A549 (cell line): ENCODE results near the gene ZC3H4. TPM values are rescaled to one million over a fixed set of nuclear protein-coding genes. Genes with fewer than 3 reads are reported as not detected.
"Not testable (repeated sequence)": the region's sequence is repeated elsewhere in the genome, so short reads cannot be mapped to it uniquely, and the experiment has no call there.

Experiments used
- ATAC-seq, 2 experiments: fragments of 200-7000 bp in 1 of 2; fragments of >200 bp in 1 of 2; cut with Nextera tagmentation in 1 of 2; cut with Tn5 transposase in 1 of 2; 3 replicates each; pipeline versions ENCODE4 v1.8.0 to v1.9.1; 2018 to 2020; ENCODE audit warnings: mild to moderate bottlenecking in 1 of 2, moderate library complexity in 1 of 2
- CTCF ChIA-PET: fragments of 300-600 bp; sonication (Branson Sonifier 250); formaldehyde crosslinking; extraction: SDS; loops from one replicate; lab custom pipeline; 2021; ENCODE audit warnings: antibody characterized with exemption, inconsistent platforms; lab: Yijun Ruan, JAX
- POLR2A ChIA-PET: fragments of 350-600 bp; formaldehyde crosslinking; extraction: SDS; loops from one replicate; lab custom pipeline; 2021; ENCODE audit warnings: antibody characterized with exemption, inconsistent platforms; lab: Yijun Ruan, JAX
- DNase-seq, 2 experiments: peaks; one replicate each; pipeline versions ENCODE4 v3.0.0 to v3.0.0-alpha.2; 2011 to 2016; ENCODE audit warnings: low read depth in 1 of 2, low spot score in 1 of 2
- FAIRE-seq: peaks from 2 replicates; lab custom pipeline; 2011; peaks lifted over from hg19 to GRCh38; lab: Jason Lieb, UNC
- H3K27ac ChIP-seq, 2 experiments: fragments of >200 bp; sonication (Bioruptor Twin); formaldehyde crosslinking; 3 replicates each; pipeline ENCODE4 v1.5.1; 2016 to 2017
- H3K4me1 ChIP-seq: fragments of >200 bp; sonication (Bioruptor Twin); formaldehyde crosslinking; 3 replicates; pipeline ENCODE4 v1.6.1; 2016
- H3K4me2 ChIP-seq: fragments of >200 bp; sonication (Bioruptor Twin); formaldehyde crosslinking; 3 replicates; pipeline ENCODE4 v1.6.1; 2016
- H3K4me3 ChIP-seq: fragments of >200 bp; sonication (Bioruptor Twin); formaldehyde crosslinking; 3 replicates; pipeline ENCODE4 v1.5.1; 2016
- H3K9me3 ChIP-seq: fragments of >200 bp; sonication (Bioruptor Twin); formaldehyde crosslinking; 3 replicates; pipeline ENCODE4 v1.6.1; 2016
- CEBPB ChIP-seq, 2 experiments: fragments of >200 bp in 1 of 2; sonication (Bioruptor Twin) in 1 of 2; formaldehyde crosslinking in 1 of 2; IDR thresholded peaks; 2 replicates each; pipeline ENCODE4 v1.6.1; 2012 to 2016
- CHD2 ChIP-seq: fragments of 150-350 bp; IDR thresholded peaks from 2 replicates; pipeline ENCODE4 v1.6.1; 2014; ENCODE audit warnings: low read length; ENCODE audit not compliant: partially characterized antibody
- ESRRA ChIP-seq: fragments of 150-350 bp; IDR thresholded peaks from 2 replicates; pipeline ENCODE4 v1.6.1; 2014; ENCODE audit warnings: mild to moderate bottlenecking, low read length, borderline replicate concordance
- FOSB ChIP-seq: fragments of 250-450 bp; sonication (Bioruptor Pico); IDR thresholded peaks from 2 replicates; pipeline ENCODE4 v1.5.0; 2020; ENCODE audit warnings: mild to moderate bottlenecking, moderate library complexity
- HDAC2 ChIP-seq: fragments of 200-600 bp; sonication (generic); IDR thresholded peaks from 2 replicates; pipeline ENCODE4 v1.6.1; 2016
- HOXB13 ChIP-seq: fragments of 250-450 bp; sonication (Bioruptor Pico); IDR thresholded peaks from 2 replicates; pipeline ENCODE4 v1.5.0; 2020; ENCODE audit warnings: low read depth, mild to moderate bottlenecking, moderate library complexity
- HOXB5 ChIP-seq: fragments of 250-450 bp; sonication (Bioruptor Pico); IDR thresholded peaks from 2 replicates; pipeline ENCODE4 v1.5.0; 2020; ENCODE audit warnings: mild to moderate bottlenecking, moderate library complexity
- KDM5A ChIP-seq: fragments of 200-600 bp; sonication (generic); IDR thresholded peaks from 2 replicates; pipeline ENCODE4 v1.6.1; 2016; ENCODE audit warnings: antibody characterized with exemption, mild to moderate bottlenecking
- MAZ ChIP-seq: fragments of 150-350 bp; IDR thresholded peaks from 2 replicates; pipeline ENCODE4 v1.6.1; 2014; ENCODE audit warnings: antibody characterized with exemption, low read depth, low read length, borderline replicate concordance
- NPAS2 ChIP-seq: fragments of 250-450 bp; sonication (Bioruptor Pico); IDR thresholded peaks from 2 replicates; pipeline ENCODE4 v1.8.0; 2022; ENCODE audit warnings: mild to moderate bottlenecking, moderate library complexity, borderline replicate concordance
- PBX3 ChIP-seq: IDR thresholded peaks from 2 replicates; pipeline ENCODE4 v1.6.1; 2012
- POLR2AphosphoS2 ChIP-seq: conservative IDR thresholded peaks from 2 replicates; pipeline ENCODE4 v1.6.1; 2012; ENCODE audit warnings: low read length, improper control_type of control experiment, inconsistent platforms
- RAD21 ChIP-seq, 2 experiments: fragments of >200 bp in 1 of 2; sonication (Bioruptor Twin) in 1 of 2; formaldehyde crosslinking in 1 of 2; IDR thresholded peaks in 1 of 2; conservative IDR thresholded peaks in 1 of 2; 2 replicates in 1 of 2; 3 replicates in 1 of 2; pipeline ENCODE4 v1.6.1; 2012 to 2018; ENCODE audit warnings: inconsistent platforms in 1 of 2
- RFX5 ChIP-seq: fragments of 450-650 bp; IDR thresholded peaks from 2 replicates; pipeline ENCODE4 v1.7.1; 2014; ENCODE audit warnings: antibody characterized with exemption, mild to moderate bottlenecking, moderate library complexity
- SMC3 ChIP-seq: fragments of >200 bp; sonication (Bioruptor Twin); formaldehyde crosslinking; IDR thresholded peaks from 3 replicates; pipeline ENCODE4 v1.6.1; 2018; ENCODE audit warnings: inconsistent platforms
- SREBF2 ChIP-seq: fragments of 450-650 bp; IDR thresholded peaks from 2 replicates; pipeline ENCODE4 v1.6.1; 2014; ENCODE audit warnings: mild to moderate bottlenecking, moderate library complexity
- ZC3H11A ChIP-seq: fragments of 450-650 bp; IDR thresholded peaks from 2 replicates; pipeline ENCODE4 v1.6.1; 2014; ENCODE audit warnings: antibody characterized with exemption, mild to moderate bottlenecking
- ZFP36 ChIP-seq: fragments of 450-650 bp; IDR thresholded peaks from 2 replicates; pipeline ENCODE4 v1.6.1; 2014; ENCODE audit warnings: borderline replicate concordance; ENCODE audit not compliant: partially characterized antibody
- ZNF302 ChIP-seq: fragments of 250-450 bp; sonication (Bioruptor Pico); IDR thresholded peaks from 2 replicates; pipeline ENCODE4 v1.9.0; 2021; ENCODE audit warnings: inconsistent platforms, mild to moderate bottlenecking, moderate library complexity
- WGBS: methylation state at CpG from one replicate; pipeline ENCODE4 v1.1.6; 2017; ENCODE audit errors: missing lambda C conversion rate; 5-methylcytosine and 5-hydroxymethylcytosine counted together
- polyA plus RNA-seq, 4 experiments: library from polyadenylated mRNA; depleted of rRNA in 3 of 4; stranded (reverse); fragments of >200 nt; fragmentation: RNase III in 1 of 4; extraction: RNeasy Plus Mini Kit Qiagen cat#74134 plus additional on column Dnase treatment in 1 of 4; gene quantifications; 2 replicates in 3 of 4; 3 replicates in 1 of 4; pipeline ENCODE4 v1.2.3, GENCODE V29; 2011 to 2017
- TF ChIP-seq, protein P1 (sequence below): IDR thresholded peaks from 2 replicates; pipeline ENCODE4 v1.6.1; 2012; ENCODE audit warnings: low read depth, borderline replicate concordance

Gene ZC3H4
- polyA plus RNA-seq, 2 of the 4 experiments (the other 2 are of a cell fraction), result 7.7 to 33.4 TPM

GRCh38 chr19:47082493-47082892 is 31.1 kb downstream of the ZC3H4 start:
- 96% methylated on average over 5 of the region's 5 CpGs for WGBS
- CTCF ChIA-PET, result interaction anchor here (0.7 to 4.8 kb wide), 8 partner anchors 13 to 333 kb away, joined by 3 to 72 read pairs (median 4); partner anchors contain the start of gene SAE1
- TF ChIP-seq CEBPB (IDR thresholded peaks at IDR 0.05), result no peak
- no peak for TF ChIP-seq NPAS2 (CRISPR knock-in tag)
- TF ChIP-seq HDAC2, result no peak
- no peak for TF ChIP-seq HOXB5 (CRISPR knock-in tag)
- TF ChIP-seq ZC3H11A, result no peak
- TF ChIP-seq ESRRA, result no peak
- no peak for TF ChIP-seq RAD21 (conservative IDR thresholded peaks at IDR 0.05 in 1 of 2, IDR thresholded peaks at IDR 0.05 in 1 of 2)
- no peak for TF ChIP-seq SMC3
- no peak for TF ChIP-seq POLR2AphosphoS2
- TF ChIP-seq MAZ, result no peak
- TF ChIP-seq ZFP36, result no peak
- TF ChIP-seq SREBF2, result no peak
- TF ChIP-seq PBX3, result no peak
- TF ChIP-seq, protein P1, sequence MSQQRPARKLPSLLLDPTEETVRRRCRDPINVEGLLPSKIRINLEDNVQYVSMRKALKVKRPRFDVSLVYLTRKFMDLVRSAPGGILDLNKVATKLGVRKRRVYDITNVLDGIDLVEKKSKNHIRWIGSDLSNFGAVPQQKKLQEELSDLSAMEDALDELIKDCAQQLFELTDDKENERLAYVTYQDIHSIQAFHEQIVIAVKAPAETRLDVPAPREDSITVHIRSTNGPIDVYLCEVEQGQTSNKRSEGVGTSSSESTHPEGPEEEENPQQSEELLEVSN, result no peak
- POLR2A ChIA-PET, result interaction anchor here (0.8 kb wide), 1 partner anchor 31 kb away, joined by 3 read pairs; the partner anchor contains the start of gene ZC3H4
- H3K27ac ChIP-seq, result no peak overlapping the region
- H3K9me3 ChIP-seq, result no peaks in the 10 kb centered on the region
- no peak overlapping the region for H3K4me3 ChIP-seq
- no peak for DNase-seq
- no peak for ATAC-seq
- no peak for FAIRE-seq
- no peak overlapping the region for H3K4me2 ChIP-seq
- H3K4me1 ChIP-seq, result peaks cover 8% of the 10 kb centered on the region

DNA sequence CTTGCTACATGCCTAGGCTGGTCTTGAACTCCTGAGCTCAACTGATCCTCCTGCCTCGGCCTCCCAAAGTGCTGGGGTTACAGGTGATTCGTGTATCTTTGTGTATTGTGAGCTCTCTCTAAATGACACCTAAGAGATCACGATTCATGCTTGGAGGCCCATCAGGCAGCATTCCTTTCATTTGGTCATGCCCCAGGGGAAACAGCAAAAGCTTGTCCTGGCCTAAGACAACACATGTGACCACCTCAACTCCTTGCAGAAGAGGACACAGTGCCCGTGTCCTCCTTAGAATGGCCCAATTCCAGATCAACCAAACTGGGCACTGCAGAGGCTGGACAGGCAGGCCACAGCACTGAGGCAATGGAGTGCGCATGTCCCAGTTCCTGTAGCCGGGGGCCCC is 32.5 kb downstream of the ZC3H4 start:
- no peak for ATAC-seq
- H3K4me3 ChIP-seq, result no peak overlapping the region
- no peak overlapping the region for H3K4me2 ChIP-seq
- no peak for FAIRE-seq
- H3K4me1 ChIP-seq, result peaks cover 8% of the 10 kb centered on the region
- POLR2A ChIA-PET, result interaction anchor here (2.2 kb wide), 1 partner anchor 32 kb away, joined by 13 read pairs; the partner anchor contains the start of gene ZC3H4
- CTCF ChIA-PET, result interaction anchor here (0.6 to 4.8 kb wide), 15 partner anchors 11 to 331 kb away, joined by 3 to 72 read pairs (median 5); partner anchors contain the start of genes SAE1 and ZC3H4
- H3K9me3 ChIP-seq, result no peaks in the 10 kb centered on the region
- DNase-seq, result no peak
- no peak overlapping the region for H3K27ac ChIP-seq
- WGBS, result 86% methylated on average over 6 of the region's 6 CpGs
- TF ChIP-seq, protein P1, result no peak
- no peak for TF ChIP-seq ZNF302
- no peak for TF ChIP-seq CEBPB (IDR thresholded peaks at IDR 0.05)
- TF ChIP-seq CHD2, result no peak
- no peak for TF ChIP-seq FOSB (CRISPR knock-in tag)
- TF ChIP-seq HOXB13, result no peak
- TF ChIP-seq NPAS2 (CRISPR knock-in tag), result no peak
- no peak for TF ChIP-seq RFX5
- no peak for TF ChIP-seq KDM5A
- TF ChIP-seq SMC3, result no peak
- TF ChIP-seq HOXB5 (CRISPR knock-in tag), result no peak
- TF ChIP-seq ESRRA, result no peak
- no peak for TF ChIP-seq RAD21 (conservative IDR thresholded peaks at IDR 0.05 in 1 of 2, IDR thresholded peaks at IDR 0.05 in 1 of 2)

DNA sequence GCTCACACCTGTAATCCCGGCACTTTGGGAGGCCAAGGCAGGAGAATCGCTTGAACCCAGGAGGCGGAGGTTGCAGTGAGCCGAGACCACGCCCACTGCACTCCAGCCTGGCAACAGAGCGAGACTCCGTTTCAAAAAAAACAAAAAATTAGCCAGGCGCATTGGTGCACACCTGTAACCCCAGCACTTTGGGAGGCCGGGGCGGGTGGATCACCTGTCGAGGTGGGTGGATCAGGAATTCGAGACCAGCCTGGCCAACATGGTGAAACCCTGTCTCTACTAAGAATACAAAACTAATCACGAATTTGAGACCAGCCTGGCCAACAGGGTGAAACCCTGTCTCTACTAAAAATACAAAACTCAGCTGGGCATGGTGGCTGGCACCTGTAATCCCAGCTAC is 35.2 kb downstream of the ZC3H4 start:
- POLR2A ChIA-PET, H3K27ac ChIP-seq, ATAC-seq, H3K4me3 ChIP-seq, DNase-seq, H3K4me2 ChIP-seq, H3K4me1 ChIP-seq, FAIRE-seq, H3K9me3 ChIP-seq: not testable (repeated sequence)
- 94% methylated on average over 13 of the region's 13 CpGs for WGBS
- CTCF ChIA-PET, result interaction anchor here (0.7 to 4.8 kb wide), 19 partner anchors 10 to 166 kb away, joined by 3 to 72 read pairs (median 8); partner anchors contain the start of genes SAE1 and ZC3H4
